GM23338 (cell line): ENCODE data around the gene FNDC3B. TPM values are rescaled to one million over a fixed set of nuclear protein-coding genes. Genes with fewer than 3 reads are reported as not detected.

ENCODE experiments used
- ATAC-seq: fragments of 200-7000 bp; cut with Tn5 transposase; 3 replicates; pipeline ENCODE4 v1.9.1; 2020
- DNase-seq: peaks from one replicate; pipeline ENCODE4 v3.0.0-alpha.2; 2015; ENCODE audit warnings: low spot score
- H2AFZ ChIP-seq: fragments of 200-600 bp; sonication (generic); 2 replicates; pipeline ENCODE4 v1.8.0; 2016; ENCODE audit warnings: antibody characterized with exemption, mild to moderate bottlenecking, moderate library complexity
- H3F3A ChIP-seq: fragments of 200-600 bp; sonication (generic); replicated peaks from 2 replicates; pipeline ENCODE4 v1.8.0; 2017; ENCODE audit warnings: antibody characterized with exemption, mixed run types, low read depth
- H3K27ac ChIP-seq: fragments of 200-600 bp; sonication (generic); 2 replicates; pipeline ENCODE4 v1.6.1; 2016; ENCODE audit warnings: low read depth
- H3K27me3 ChIP-seq: fragments of 200-600 bp; sonication (generic); 2 replicates; pipeline ENCODE4 v1.8.0; 2016; ENCODE audit warnings: mild to moderate bottlenecking, mixed run types, moderate library complexity; ENCODE audit not compliant: insufficient read depth
- H3K36me3 ChIP-seq: fragments of 200-600 bp; sonication (generic); 2 replicates; pipeline ENCODE4 v1.8.0; 2016; ENCODE audit warnings: mild to moderate bottlenecking; ENCODE audit not compliant: insufficient read depth
- H3K4me1 ChIP-seq: fragments of 200-600 bp; sonication (generic); 2 replicates; pipeline ENCODE4 v1.8.0; 2016; ENCODE audit warnings: mild to moderate bottlenecking, moderate library complexity; ENCODE audit not compliant: insufficient read depth
- H3K4me2 ChIP-seq: fragments of 200-600 bp; sonication (generic); 2 replicates; pipeline ENCODE4 v1.7.1; 2017; ENCODE audit warnings: mixed run types
- H3K4me3 ChIP-seq: fragments of 200-600 bp; sonication (generic); 2 replicates; pipeline ENCODE4 v1.6.1; 2016; ENCODE audit warnings: mixed run types
- H3K79me2 ChIP-seq: fragments of 200-600 bp; sonication (generic); replicated peaks from 2 replicates; pipeline ENCODE4 v1.8.0; 2017; ENCODE audit warnings: mild to moderate bottlenecking; ENCODE audit not compliant: insufficient read depth
- H3K9me2 ChIP-seq: fragments of 200-600 bp; sonication (generic); 2 replicates; pipeline ENCODE4 v1.8.0; 2017; ENCODE audit not compliant: insufficient read depth
- H4K20me1 ChIP-seq: fragments of 200-600 bp; sonication (generic); replicated peaks from 2 replicates; pipeline ENCODE4 v1.8.0; 2017; ENCODE audit warnings: mild to moderate bottlenecking; ENCODE audit not compliant: insufficient read depth
- H3K27ac Mint-ChIP-seq: 2 replicates; pipeline ENCODE4 v1.8.0; 2020; ENCODE audit warnings: inconsistent platforms, mild to moderate bottlenecking, moderate library complexity, mixed read lengths
- H3K27me3 Mint-ChIP-seq: 3 replicates; pipeline ENCODE4 v1.8.0; 2022; ENCODE audit warnings: low read depth, mild to moderate bottlenecking, moderate library complexity, mixed read lengths, inconsistent platforms; ENCODE audit not compliant: insufficient read depth, poor library complexity
- H3K36me3 Mint-ChIP-seq: 3 replicates; pipeline ENCODE4 v1.8.0; 2021; ENCODE audit warnings: low read depth, mild to moderate bottlenecking, inconsistent platforms, moderate library complexity, mixed read lengths
- H3K4me1 Mint-ChIP-seq: 3 replicates; pipeline ENCODE4 v1.8.0; 2020; ENCODE audit warnings: mild to moderate bottlenecking, inconsistent platforms, mixed read lengths
- H3K4me3 Mint-ChIP-seq: 3 replicates; pipeline ENCODE4 v1.8.0; 2021; ENCODE audit warnings: moderate library complexity, mild to moderate bottlenecking, inconsistent platforms, mixed read lengths
- H3K9me3 Mint-ChIP-seq: 3 replicates; pipeline ENCODE4 v1.8.0; 2020; ENCODE audit warnings: moderate library complexity, mild to moderate bottlenecking, inconsistent platforms, mixed read lengths
- CREB1 ChIP-seq: fragments of 250-450 bp; sonication (Bioruptor Pico); IDR thresholded peaks from 2 replicates; pipeline ENCODE4 v1.5.0; 2020; ENCODE audit warnings: low read depth, mild to moderate bottlenecking, moderate library complexity
- EZH2 ChIP-seq: fragments of 200-600 bp; sonication (generic); IDR thresholded peaks from one replicate; pipeline ENCODE4 v1.8.0; 2017; ENCODE audit warnings: antibody characterized with exemption, mild to moderate bottlenecking, low read depth; ENCODE audit not compliant: unreplicated experiment
- EZH2phosphoT487 ChIP-seq: fragments of 200-600 bp; sonication (generic); IDR thresholded peaks from one replicate; pipeline ENCODE4 v1.8.1; 2018; ENCODE audit warnings: antibody characterized with exemption; ENCODE audit not compliant: unreplicated experiment
- JUNB ChIP-seq: IDR thresholded peaks from one replicate; pipeline ENCODE4 v1.6.1; 2016; ENCODE audit warnings: antibody characterized with exemption; ENCODE audit not compliant: unreplicated experiment
- NANOG ChIP-seq: IDR thresholded peaks from 2 replicates; pipeline ENCODE4 v1.6.1; 2016; ENCODE audit warnings: antibody characterized with exemption, borderline replicate concordance
- POLR2AphosphoS5 ChIP-seq: IDR thresholded peaks from 2 replicates; pipeline ENCODE4 v1.6.1; 2016; ENCODE audit warnings: antibody characterized with exemption, low read depth
- STAT1 ChIP-seq: IDR thresholded peaks from one replicate; pipeline ENCODE4 v1.6.1; 2016; ENCODE audit warnings: antibody characterized with exemption; ENCODE audit not compliant: unreplicated experiment
- ZNF114 ChIP-seq: fragments of 250-450 bp; sonication (Bioruptor Pico); IDR thresholded peaks from 2 replicates; pipeline ENCODE4 v1.5.0; 2020; ENCODE audit warnings: mild to moderate bottlenecking, moderate library complexity
- ZNF331 ChIP-seq: fragments of 250-450 bp; sonication (Bioruptor Pico); IDR thresholded peaks from 2 replicates; pipeline ENCODE4 v1.5.0; 2020; ENCODE audit warnings: low read depth, mild to moderate bottlenecking, moderate library complexity
- polyA plus RNA-seq: library from polyadenylated mRNA; unstranded; fragments of >200 nt; fragmentation: Nextera tagmentation; extraction: Ambion mirVana; gene quantifications from 2 replicates; pipeline ENCODE4 v1.2.1, GENCODE V29; 2016
- total RNA-seq: library from RNA; depleted of rRNA; stranded (reverse); fragments of >200 nt; shearing (Covaris generic); gene quantifications from 2 replicates; pipeline ENCODE4 v1.2.3, GENCODE V29; 2014
- TF ChIP-seq, protein P1 (sequence below), 2 experiments: fragments of 200-600 bp in 1 of 2; sonication (generic) in 1 of 2; conservative IDR thresholded peaks; 2 replicates each; pipeline versions ENCODE4 v1.5.1 to v1.6.1; 2016 to 2017; ENCODE audit warnings: antibody characterized with exemption in 2 of 2, low read depth in 2 of 2, mild to moderate bottlenecking in 2 of 2, moderate library complexity in 1 of 2
- TF ChIP-seq, protein P2 (sequence below): IDR thresholded peaks from one replicate; pipeline ENCODE4 v1.6.1; 2018; ENCODE audit warnings: antibody characterized with exemption; ENCODE audit not compliant: unreplicated experiment
- TF ChIP-seq, protein P3 (sequence below): IDR thresholded peaks from 2 replicates; pipeline ENCODE4 v1.6.1; 2016; ENCODE audit warnings: antibody characterized with exemption

FNDC3B gene
- total and polyA plus RNA-seq, 2 experiments from 2014 or later, result 19.1 to 55.4 TPM

DNA sequence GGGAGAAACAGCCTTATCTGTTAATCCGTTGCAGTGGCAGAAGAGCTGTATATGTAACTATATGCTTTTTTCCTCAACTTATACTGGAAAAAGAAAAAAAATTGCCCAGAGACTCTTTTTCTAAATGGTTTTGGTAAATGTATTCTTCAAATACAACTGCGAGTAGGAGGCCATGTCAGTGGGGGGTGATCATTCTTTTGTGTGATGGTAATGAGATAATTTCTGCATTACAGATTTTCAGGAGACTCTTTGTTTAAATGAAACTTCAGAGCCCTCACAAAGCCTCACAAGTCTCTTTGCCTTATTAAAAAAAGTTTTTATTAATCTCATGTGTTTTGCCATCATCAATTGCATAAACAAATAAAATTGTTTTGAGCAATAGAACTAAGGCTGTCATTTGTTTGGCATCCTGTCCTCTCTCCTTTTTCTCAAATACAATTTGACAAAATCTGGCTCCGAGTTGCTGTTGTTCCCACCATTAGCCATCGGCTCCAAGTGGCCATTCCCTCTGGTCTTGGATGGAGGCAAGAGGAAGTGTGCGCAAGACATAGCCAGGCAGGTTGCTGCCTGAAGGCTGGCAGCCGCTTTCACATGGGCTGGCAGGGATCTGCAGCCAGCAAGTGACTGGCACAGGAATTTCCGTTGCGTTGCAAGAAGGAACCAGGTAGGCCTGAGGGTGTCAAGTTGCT, 116.7 kb downstream of the FNDC3B start (continued):
- TF ChIP-seq, protein P1, sequence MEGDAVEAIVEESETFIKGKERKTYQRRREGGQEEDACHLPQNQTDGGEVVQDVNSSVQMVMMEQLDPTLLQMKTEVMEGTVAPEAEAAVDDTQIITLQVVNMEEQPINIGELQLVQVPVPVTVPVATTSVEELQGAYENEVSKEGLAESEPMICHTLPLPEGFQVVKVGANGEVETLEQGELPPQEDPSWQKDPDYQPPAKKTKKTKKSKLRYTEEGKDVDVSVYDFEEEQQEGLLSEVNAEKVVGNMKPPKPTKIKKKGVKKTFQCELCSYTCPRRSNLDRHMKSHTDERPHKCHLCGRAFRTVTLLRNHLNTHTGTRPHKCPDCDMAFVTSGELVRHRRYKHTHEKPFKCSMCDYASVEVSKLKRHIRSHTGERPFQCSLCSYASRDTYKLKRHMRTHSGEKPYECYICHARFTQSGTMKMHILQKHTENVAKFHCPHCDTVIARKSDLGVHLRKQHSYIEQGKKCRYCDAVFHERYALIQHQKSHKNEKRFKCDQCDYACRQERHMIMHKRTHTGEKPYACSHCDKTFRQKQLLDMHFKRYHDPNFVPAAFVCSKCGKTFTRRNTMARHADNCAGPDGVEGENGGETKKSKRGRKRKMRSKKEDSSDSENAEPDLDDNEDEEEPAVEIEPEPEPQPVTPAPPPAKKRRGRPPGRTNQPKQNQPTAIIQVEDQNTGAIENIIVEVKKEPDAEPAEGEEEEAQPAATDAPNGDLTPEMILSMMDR (conservative IDR thresholded peaks at IDR 0.05; ENCODE audit: low read depth in 2 of 2), result no peak

DNA sequence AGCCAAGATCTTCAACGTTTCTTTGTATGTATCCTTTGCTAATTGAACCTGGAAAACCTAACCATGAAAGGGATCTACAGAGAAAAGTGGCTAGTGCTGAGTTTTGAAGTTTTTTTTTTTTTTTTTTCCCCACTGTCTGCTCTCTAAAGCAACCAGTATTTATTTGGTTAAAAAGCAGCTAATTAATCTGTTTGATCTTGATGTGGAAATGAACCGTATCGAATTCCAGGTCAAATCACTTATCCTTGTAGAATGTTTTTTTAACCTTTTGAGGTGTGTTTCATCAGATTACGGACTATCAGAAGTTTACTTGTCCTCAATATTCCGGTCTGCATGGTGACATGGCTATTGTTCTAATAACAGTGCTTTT, 117.2 kb downstream of the FNDC3B start:
- peak overlapping the region; percentile 59; the same call in 2 of the 3 replicates for H3K4me3 Mint-ChIP-seq
- H3K27ac Mint-ChIP-seq, result peak overlapping the region; percentile 97
- Histone ChIP-seq H3K36me3 (no peaks in the 10 kb centered on the region), H4K20me1 (no peaks in the 10 kb centered on the region), H3F3A (peaks cover 6% of the 10 kb centered on the region; the same call in 1 of the 2 replicates), H2AFZ (no peak overlapping the region), H3K27ac (peak overlapping the region; percentile 82), H3K27me3 (no peaks in the 10 kb centered on the region), H3K9me2 (no peaks in the 10 kb centered on the region), H3K4me2 (peak overlapping the region; percentile 50), H3K79me2 (peaks cover 85% of the 10 kb centered on the region), H3K4me1 (peaks cover 68% of the 10 kb centered on the region), H3K4me3 (no peak overlapping the region)
- H3K9me3 Mint-ChIP-seq, result no peaks in the 10 kb centered on the region
- H3K36me3 Mint-ChIP-seq, result 0 out of 3 replicates have a peak, but pooled peaks cover 3% of the 10 kb centered on the region
- peaks cover 7% of the 10 kb centered on the region for H3K27me3 Mint-ChIP-seq
- DNase-seq (no peak), ATAC-seq (no peak)
- peaks cover 88% of the 10 kb centered on the region for H3K4me1 Mint-ChIP-seq
- no peak for TF ChIP-seq EZH2
- TF ChIP-seq ZNF331, result no peak
- TF ChIP-seq NANOG, result no peak
- TF ChIP-seq JUNB, result no peak
- no peak for TF ChIP-seq ZNF114 (CRISPR knock-in tag)
- no peak for TF ChIP-seq EZH2phosphoT487
- TF ChIP-seq STAT1, result no peak
- TF ChIP-seq, protein P2, sequence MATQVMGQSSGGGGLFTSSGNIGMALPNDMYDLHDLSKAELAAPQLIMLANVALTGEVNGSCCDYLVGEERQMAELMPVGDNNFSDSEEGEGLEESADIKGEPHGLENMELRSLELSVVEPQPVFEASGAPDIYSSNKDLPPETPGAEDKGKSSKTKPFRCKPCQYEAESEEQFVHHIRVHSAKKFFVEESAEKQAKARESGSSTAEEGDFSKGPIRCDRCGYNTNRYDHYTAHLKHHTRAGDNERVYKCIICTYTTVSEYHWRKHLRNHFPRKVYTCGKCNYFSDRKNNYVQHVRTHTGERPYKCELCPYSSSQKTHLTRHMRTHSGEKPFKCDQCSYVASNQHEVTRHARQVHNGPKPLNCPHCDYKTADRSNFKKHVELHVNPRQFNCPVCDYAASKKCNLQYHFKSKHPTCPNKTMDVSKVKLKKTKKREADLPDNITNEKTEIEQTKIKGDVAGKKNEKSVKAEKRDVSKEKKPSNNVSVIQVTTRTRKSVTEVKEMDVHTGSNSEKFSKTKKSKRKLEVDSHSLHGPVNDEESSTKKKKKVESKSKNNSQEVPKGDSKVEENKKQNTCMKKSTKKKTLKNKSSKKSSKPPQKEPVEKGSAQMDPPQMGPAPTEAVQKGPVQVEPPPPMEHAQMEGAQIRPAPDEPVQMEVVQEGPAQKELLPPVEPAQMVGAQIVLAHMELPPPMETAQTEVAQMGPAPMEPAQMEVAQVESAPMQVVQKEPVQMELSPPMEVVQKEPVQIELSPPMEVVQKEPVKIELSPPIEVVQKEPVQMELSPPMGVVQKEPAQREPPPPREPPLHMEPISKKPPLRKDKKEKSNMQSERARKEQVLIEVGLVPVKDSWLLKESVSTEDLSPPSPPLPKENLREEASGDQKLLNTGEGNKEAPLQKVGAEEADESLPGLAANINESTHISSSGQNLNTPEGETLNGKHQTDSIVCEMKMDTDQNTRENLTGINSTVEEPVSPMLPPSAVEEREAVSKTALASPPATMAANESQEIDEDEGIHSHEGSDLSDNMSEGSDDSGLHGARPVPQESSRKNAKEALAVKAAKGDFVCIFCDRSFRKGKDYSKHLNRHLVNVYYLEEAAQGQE, result no peak
- TF ChIP-seq, protein P3, sequence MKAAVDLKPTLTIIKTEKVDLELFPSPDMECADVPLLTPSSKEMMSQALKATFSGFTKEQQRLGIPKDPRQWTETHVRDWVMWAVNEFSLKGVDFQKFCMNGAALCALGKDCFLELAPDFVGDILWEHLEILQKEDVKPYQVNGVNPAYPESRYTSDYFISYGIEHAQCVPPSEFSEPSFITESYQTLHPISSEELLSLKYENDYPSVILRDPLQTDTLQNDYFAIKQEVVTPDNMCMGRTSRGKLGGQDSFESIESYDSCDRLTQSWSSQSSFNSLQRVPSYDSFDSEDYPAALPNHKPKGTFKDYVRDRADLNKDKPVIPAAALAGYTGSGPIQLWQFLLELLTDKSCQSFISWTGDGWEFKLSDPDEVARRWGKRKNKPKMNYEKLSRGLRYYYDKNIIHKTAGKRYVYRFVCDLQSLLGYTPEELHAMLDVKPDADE, result no peak
- no peak for TF ChIP-seq POLR2AphosphoS5
- TF ChIP-seq, protein P1 (conservative IDR thresholded peaks at IDR 0.05; ENCODE audit: low read depth in 2 of 2), result no peak
- no peak for TF ChIP-seq CREB1 (CRISPR knock-in tag)
